HG03520 (cell line): ENCODE data around the gene ASTN2.

Experiments
- ATAC-seq: cut with Tn5 transposase; IDR thresholded peaks from one replicate; pipeline ENCODE4 v1.9.1; 2021; ENCODE audit warnings: mild to moderate bottlenecking, moderate library complexity; ENCODE audit not compliant: unreplicated experiment

ASTN2 gene

GRCh38 chr9:117035546-117035945 lies 379.3 kb downstream of the ASTN2 start:
- no peak for ATAC-seq

GRCh38 chr9:117034866-117035265 lies 380.0 kb downstream of the ASTN2 start:
- no peak for ATAC-seq

- no peak for ATAC-seq
These were observed 384.5 kb downstream of the ASTN2 start for GRCh38 chr9:117030254-117030768.

GRCh38 chr9:117029341-117029740 lies 385.5 kb downstream of the ASTN2 start:
- ATAC-seq: no peak

GRCh38 chr9:117028103-117028858 lies 386.6 kb downstream of the ASTN2 start:
- no peak for ATAC-seq

- no peak for ATAC-seq
These were observed 393.0 kb downstream of the ASTN2 start for GRCh38 chr9:117021906-117022305.

- no peak for ATAC-seq
These were observed 395.8 kb downstream of the ASTN2 start for GRCh38 chr9:117018966-117019617.

- ATAC-seq: no peak
These were observed 397.4 kb downstream of the ASTN2 start for GRCh38 chr9:117017414-117017985.

- no peak for ATAC-seq
These were observed 400.8 kb downstream of the ASTN2 start for GRCh38 chr9:117014061-117014460.

GRCh38 chr9:117013440-117013995 lies 401.3 kb downstream of the ASTN2 start:
- no peak for ATAC-seq

- ATAC-seq: no peak
These were observed 404.8 kb downstream of the ASTN2 start for GRCh38 chr9:117010061-117010460.

GRCh38 chr9:117008876-117009275 lies 406.0 kb downstream of the ASTN2 start:
- no peak for ATAC-seq

- no peak for ATAC-seq
These were observed 406.4 kb downstream of the ASTN2 start for GRCh38 chr9:117008461-117008860.

- ATAC-seq: no peak
These were observed 412.2 kb downstream of the ASTN2 start for GRCh38 chr9:117002686-117003085.

- no peak for ATAC-seq
These were observed 414.0 kb downstream of the ASTN2 start for GRCh38 chr9:117000834-117001233.

- no peak for ATAC-seq
These were observed 414.6 kb downstream of the ASTN2 start for GRCh38 chr9:117000196-117000723.

- no peak for ATAC-seq
These were observed 416.6 kb downstream of the ASTN2 start for GRCh38 chr9:116998305-116998704.

GRCh38 chr9:116992865-116993264 lies 422.0 kb downstream of the ASTN2 start:
- ATAC-seq: no peak

- ATAC-seq: no peak
These were observed 423.8 kb downstream of the ASTN2 start for GRCh38 chr9:116991051-116991450.

- no peak for ATAC-seq
These were observed 424.3 kb downstream of the ASTN2 start for GRCh38 chr9:116990592-116990991.

- ATAC-seq: no peak
These were observed 427.0 kb downstream of the ASTN2 start for GRCh38 chr9:116987721-116988485.
